ENCODE data around the gene HBP1. TPM values are rescaled to one million over a fixed set of nuclear protein-coding genes. Genes with fewer than 3 reads are reported as not detected.

The HBP1 gene
- total and polyA plus RNA-seq, 2 of the 4 experiments (the other 2 are of a cell fraction): 27.1 to 69.9 TPM

DNA sequence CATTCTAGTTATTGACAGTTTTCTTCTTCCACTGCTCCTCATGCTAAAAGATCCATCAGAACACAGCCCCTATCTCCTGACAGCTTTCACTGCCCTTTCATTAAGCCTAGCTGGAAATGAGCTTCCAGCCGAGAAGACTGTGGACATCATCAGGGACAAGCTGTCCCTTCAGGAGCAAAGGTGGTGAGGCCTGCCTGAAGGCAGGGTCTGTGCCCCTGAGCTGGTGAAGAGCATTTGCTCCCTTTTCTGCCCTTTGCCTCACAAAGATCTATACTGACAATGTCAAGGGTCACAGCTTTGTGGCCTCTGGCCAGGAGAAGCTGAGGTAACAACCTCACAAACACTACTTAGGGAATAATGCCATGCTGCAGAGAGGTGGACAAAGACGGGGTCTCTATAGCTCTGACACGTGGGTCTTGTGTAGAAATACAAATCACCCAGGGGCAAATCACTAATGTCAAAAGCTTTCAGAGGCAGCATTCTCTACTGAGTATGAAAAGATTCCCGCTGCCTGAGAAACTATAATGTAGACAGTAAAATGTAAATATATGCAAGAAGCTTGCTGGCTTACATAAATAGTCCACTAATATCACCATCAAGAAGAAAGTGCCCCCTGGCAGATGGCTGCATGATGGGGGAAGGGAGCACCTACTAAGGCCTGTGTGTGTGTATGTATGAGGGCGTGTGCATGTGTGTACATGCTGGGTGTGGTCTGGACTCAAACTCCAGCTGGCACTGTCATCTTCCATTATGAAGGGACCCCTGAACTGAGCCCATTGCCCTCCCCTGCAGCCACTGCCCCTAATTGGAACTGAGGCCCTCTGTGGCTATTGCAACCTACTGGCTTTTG is 55.8 kb downstream of the HBP1 start:
- POLR2A ChIA-PET (ENCODE audit: unreplicated experiment): no interaction called here
- Histone ChIP-seq H3K4ac (ENCODE audit: low read depth, low read length) (no peak overlapping the region), H3K4me1 (ENCODE audit: control insufficient read depth, insufficient read depth, low read length) (peaks cover 6% of the 10 kb centered on the region), H2AFZ (replicated peaks; ENCODE audit: low read length, poor library complexity) (no peak overlapping the region), H2BK120ac (ENCODE audit: low read depth, low read length) (no peak overlapping the region), H3K79me1 (ENCODE audit: low read depth in 1 of 2, low read length in 2 of 2) (0 out of 4 replicates have a peak, but pooled peaks cover 0 to 4% of the 10 kb centered on the region in 2 experiments), H3K56ac (ENCODE audit: extremely low read depth, insufficient read depth, low read length) (no peak overlapping the region), H3K18ac (ENCODE audit: low read depth, low read length) (no peak overlapping the region), H2AK5ac (ENCODE audit: low read depth, low read length) (no peak overlapping the region), H3K4me2 (ENCODE audit: low read depth, low read length) (no peak overlapping the region), H4K5ac (ENCODE audit: low read depth, low read length) (no peak overlapping the region), H3K9ac (ENCODE audit: low read depth, low read length) (no peak overlapping the region), H3K9me1 (ENCODE audit: insufficient read depth, low read length) (peaks cover 6% of the 10 kb centered on the region), H4K91ac (ENCODE audit: insufficient read depth, low read depth, low read length) (no peak overlapping the region), H4K20me1 (ENCODE audit: insufficient read depth, low read length) (no peaks in the 10 kb centered on the region), H2BK5ac (ENCODE audit: low read depth, low read length, poor library complexity, severe bottlenecking) (no peak overlapping the region), H3K23ac (ENCODE audit: low read depth, low read length) (no peak overlapping the region), H3K9me3 (ENCODE audit: control insufficient read depth, insufficient read depth, low read length) (no peaks in the 10 kb centered on the region), H3K4me3 (ENCODE audit: insufficient read depth, low read depth, low read length) (no peak overlapping the region), H3K36me3 (ENCODE audit: control insufficient read depth, insufficient read depth, low read length) (no peaks in the 10 kb centered on the region), H2AK9ac (replicated peaks; ENCODE audit: low read depth, low read length, poor library complexity) (peak overlapping the region; percentile 3), H4K8ac (ENCODE audit: low read depth in 2 of 2, low read length in 2 of 2) (no peak overlapping the region; a peak in 1 of 4 replicates), H3K27ac (ENCODE audit: insufficient read depth, low read length) (no peak overlapping the region), H2BK15ac (ENCODE audit: low read depth, low read length) (no peak overlapping the region), H3K14ac (replicated peaks; ENCODE audit: low read depth, low read length) (0 out of 2 replicates have a peak overlapping the region, but pooled peaks have one; percentile 42), H3K27me3 (ENCODE audit: control insufficient read depth, insufficient read depth, low read length) (no peaks in the 10 kb centered on the region), H2BK20ac (ENCODE audit: low read depth, low read length) (no peak overlapping the region)
- CTCF ChIA-PET: no interaction called here
- BruUV-seq (replicated peaks): no TSS peak
- dilution Hi-C loops (cut with HindIII; ENCODE audit: low sequenced_read_pairs, unreplicated experiment): no loop called here
- in situ Hi-C loops (cut with MboI; ENCODE audit: low sequenced_read_pairs): no loop called here
- TF ChIP-seq SMC3 (IDR thresholded peaks at IDR 0.05; ENCODE audit: low read depth, low read length) (no peak), FOS (IDR thresholded peaks at IDR 0.05; ENCODE audit: low read depth, low read length) (no peak), MAZ (IDR thresholded peaks at IDR 0.05; ENCODE audit: borderline replicate concordance, low read depth, low read length) (no peak), MAFK (IDR thresholded peaks at IDR 0.05; ENCODE audit: low read depth, low read length) (no peak), CHD1 (IDR thresholded peaks at IDR 0.05; ENCODE audit: low read depth, low read length) (no peak), POLR2A (IDR thresholded peaks at IDR 0.05; ENCODE audit: low read depth, low read length) (no peak)
- TF ChIP-seq, protein P1, sequence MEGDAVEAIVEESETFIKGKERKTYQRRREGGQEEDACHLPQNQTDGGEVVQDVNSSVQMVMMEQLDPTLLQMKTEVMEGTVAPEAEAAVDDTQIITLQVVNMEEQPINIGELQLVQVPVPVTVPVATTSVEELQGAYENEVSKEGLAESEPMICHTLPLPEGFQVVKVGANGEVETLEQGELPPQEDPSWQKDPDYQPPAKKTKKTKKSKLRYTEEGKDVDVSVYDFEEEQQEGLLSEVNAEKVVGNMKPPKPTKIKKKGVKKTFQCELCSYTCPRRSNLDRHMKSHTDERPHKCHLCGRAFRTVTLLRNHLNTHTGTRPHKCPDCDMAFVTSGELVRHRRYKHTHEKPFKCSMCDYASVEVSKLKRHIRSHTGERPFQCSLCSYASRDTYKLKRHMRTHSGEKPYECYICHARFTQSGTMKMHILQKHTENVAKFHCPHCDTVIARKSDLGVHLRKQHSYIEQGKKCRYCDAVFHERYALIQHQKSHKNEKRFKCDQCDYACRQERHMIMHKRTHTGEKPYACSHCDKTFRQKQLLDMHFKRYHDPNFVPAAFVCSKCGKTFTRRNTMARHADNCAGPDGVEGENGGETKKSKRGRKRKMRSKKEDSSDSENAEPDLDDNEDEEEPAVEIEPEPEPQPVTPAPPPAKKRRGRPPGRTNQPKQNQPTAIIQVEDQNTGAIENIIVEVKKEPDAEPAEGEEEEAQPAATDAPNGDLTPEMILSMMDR (conservative IDR thresholded peaks at IDR 0.05; ENCODE audit: low read depth, low read length): no peak
- DNase-seq: no peak
- no CpG with 5 or more reads among the region's 5 CpGs for WGBS, 2 experiments (ENCODE audit: extremely low coverage in 2 of 2, insufficient read length in 1 of 2)
- peak; percentile 37 for ATAC-seq (ENCODE audit: low read depth)
- intact Hi-C loops (cut with micrococcal nuclease): no loop called here

All from IMR-90 (cell line).